Lower lobe of right lung (tissue), 2 donors: ENCODE results near the gene SGTA. TPM values are rescaled to one million over a fixed set of nuclear protein-coding genes. Genes with fewer than 3 reads are reported as not detected.

ENCODE experiments used
- ATAC-seq, 2 donors: fragments of 200-7000 bp; cut with Tn5 transposase; one replicate each; pipeline ENCODE4 v1.9.1; 2020 to 2022; ENCODE audit warnings: mild to moderate bottlenecking in 2 of 2, moderate library complexity in 2 of 2
- DNase-seq: peaks from one replicate; pipeline ENCODE4 v3.0.0-alpha.2; 2020
- H3K27ac ChIP-seq: fragments of 200-600 bp; one replicate; pipeline ENCODE4 v1.8.0; 2022
- H3K27me3 ChIP-seq: fragments of 200-600 bp; one replicate; pipeline ENCODE4 v1.8.0; 2022; ENCODE audit warnings: low read depth
- H3K36me3 ChIP-seq: fragments of 200-600 bp; one replicate; pipeline ENCODE4 v1.8.0; 2022; ENCODE audit warnings: mild to moderate bottlenecking
- H3K4me1 ChIP-seq: fragments of 200-600 bp; one replicate; pipeline ENCODE4 v1.8.0; 2022
- H3K4me3 ChIP-seq: fragments of 200-600 bp; one replicate; pipeline ENCODE4 v1.8.0; 2022; ENCODE audit warnings: mild to moderate bottlenecking
- H3K9me3 ChIP-seq: fragments of 200-600 bp; one replicate; pipeline ENCODE4 v1.8.0; 2022
- CTCF ChIP-seq: fragments of 200-600 bp; IDR thresholded peaks from one replicate; pipeline ENCODE4 v1.8.0; 2022; ENCODE audit warnings: antibody characterized with exemption, mild to moderate bottlenecking
- intact Hi-C: fragments of 100-400 bp; cut with DNase I; formaldehyde crosslinking; loops from one replicate; pipeline ENCODE4 v1.11.0; 2022
- total RNA-seq: library from RNA; stranded (reverse); fragmentation: NEBNext Ultra II Directional; extraction: Animal tissue kit (Norgen Biotek cat#: 25700); gene quantifications from one replicate; pipeline ENCODE4 v1.2.1, GENCODE V29; 2021
- donor health status: DM: no; HTN: yes; CAD: no; lungs with severe emphysema.

Gene SGTA
- total RNA-seq, 1 donor from 2014 or later, result 41.6 TPM

GRCh38 chr19:2811221-2811722 lies 28.2 kb upstream of the SGTA start:
- H3K27me3 ChIP-seq, result no peaks in the 10 kb centered on the region
- no peak overlapping the region for H3K4me3 ChIP-seq
- ATAC-seq, result no peak
- no peak for TF ChIP-seq CTCF
- H3K9me3 ChIP-seq, result no peaks in the 10 kb centered on the region
- intact Hi-C loops, result no loop called here
- H3K27ac ChIP-seq, result no peak overlapping the region
- H3K4me1 ChIP-seq, result no peaks in the 10 kb centered on the region
- peaks cover 52% of the 10 kb centered on the region for H3K36me3 ChIP-seq
- DNase-seq, result no peak

- no peak for TF ChIP-seq CTCF
- Histone ChIP-seq H3K27me3 (no peaks in the 10 kb centered on the region), H3K27ac (no peak overlapping the region), H3K4me3 (no peak overlapping the region), H3K9me3 (no peaks in the 10 kb centered on the region), H3K4me1 (no peaks in the 10 kb centered on the region), H3K36me3 (peaks cover 54% of the 10 kb centered on the region)
- DNase-seq, result no peak
- no peak for ATAC-seq
- intact Hi-C loops, result no loop called here
Measured at GRCh38 chr19:2810141-2811091, 27.3 kb upstream of the SGTA start.

GRCh38 chr19:2809387-2810140 lies 26.5 kb upstream of the SGTA start:
- ATAC-seq (no peak), DNase-seq (no peak)
- H3K36me3 ChIP-seq, result peaks cover 59% of the 10 kb centered on the region

GRCh38 chr19:2808129-2808941 lies 25.3 kb upstream of the SGTA start:
- Histone ChIP-seq H3K27me3 (no peaks in the 10 kb centered on the region), H3K4me1 (no peaks in the 10 kb centered on the region), H3K27ac (no peak overlapping the region), H3K36me3 (peaks cover 58% of the 10 kb centered on the region), H3K9me3 (no peaks in the 10 kb centered on the region), H3K4me3 (no peak overlapping the region)
- TF ChIP-seq CTCF, result no peak
- intact Hi-C loops, result no loop called here
- ATAC-seq (no peak), DNase-seq (no peak)

More at GRCh38 chr19:2809387-2810140, 26.5 kb upstream of the SGTA start:
- H3K4me1 ChIP-seq, result no peaks in the 10 kb centered on the region
- no peak overlapping the region for H3K4me3 ChIP-seq
- no peak for TF ChIP-seq CTCF
- no peaks in the 10 kb centered on the region for H3K9me3 ChIP-seq
- no peaks in the 10 kb centered on the region for H3K27me3 ChIP-seq
- no peak overlapping the region for H3K27ac ChIP-seq
- intact Hi-C loops, result no loop called here
